ENCODE data around the gene ERICH6B. TPM values are rescaled to one million over a fixed set of nuclear protein-coding genes. Genes with fewer than 3 reads are reported as not detected.

Gene ERICH6B
- polyA plus RNA-seq, 3 donors, result not detected

DNA sequence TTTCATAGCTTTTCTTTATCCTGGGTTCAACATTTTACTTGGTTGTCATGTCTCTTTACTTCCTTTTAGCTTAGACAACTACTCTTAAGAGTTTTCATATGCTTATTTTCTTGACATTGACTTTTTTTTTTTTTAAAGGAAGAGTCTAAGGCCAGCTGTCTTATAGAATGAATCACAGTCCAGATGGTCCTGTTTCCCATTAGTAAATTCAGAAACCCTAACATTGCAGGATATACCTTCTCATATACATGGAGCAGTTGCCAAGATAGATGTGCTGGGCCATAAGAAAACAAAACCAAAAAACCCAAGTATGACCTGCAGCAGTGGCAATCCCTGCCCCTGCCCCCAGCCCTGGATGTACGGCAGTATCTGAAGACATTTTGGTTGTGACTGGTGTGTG is 78.0 kb downstream of the ERICH6B start:
- Histone ChIP-seq H3K9me3 (replicated peaks in 1 of 2; ENCODE audit: control insufficient read depth in 1 of 2, insufficient read depth in 1 of 2, low read length in 2 of 2) (no peaks in the 10 kb centered on the region), H4K20me1 (ENCODE audit: insufficient read depth, low read length) (no peaks in the 10 kb centered on the region), H3K4me1 (ENCODE audit: control insufficient read depth in 1 of 2, insufficient read depth in 2 of 2, low read length in 2 of 2) (no peaks in the 10 kb centered on the region), H3K27me3 (ENCODE audit: control insufficient read depth in 2 of 2, insufficient read depth in 2 of 2, low read length in 2 of 2) (no peaks in the 10 kb centered on the region), H3K36me3 (replicated peaks in 1 of 2; ENCODE audit: control insufficient read depth in 1 of 2, insufficient read depth in 2 of 2, low read length in 2 of 2) (peaks cover 38 to 53% of the 10 kb centered on the region in 2 donors), H3K4me3 (replicated peaks in 1 of 3; ENCODE audit: low read depth in 2 of 3, low read length in 3 of 3) (no peak overlapping the region), H3K27ac (ENCODE audit: low read depth in 1 of 2, low read length in 2 of 2) (no peak overlapping the region), H3K4me2 (replicated peaks; ENCODE audit: extremely low read depth, low read length, poor library complexity, severe bottlenecking) (no peak overlapping the region), H3K79me2 (ENCODE audit: insufficient read depth, low read length) (no peaks in the 10 kb centered on the region), H3K9ac (ENCODE audit: insufficient read depth, low read length, poor library complexity, severe bottlenecking) (no peak overlapping the region), H2AFZ (ENCODE audit: insufficient read depth, low read depth, low read length, poor library complexity, severe bottlenecking) (no peak overlapping the region)
- no peaks in the 10 kb centered on the region for H3K4me1 Mint-ChIP-seq
- TF ChIP-seq, protein P1, sequence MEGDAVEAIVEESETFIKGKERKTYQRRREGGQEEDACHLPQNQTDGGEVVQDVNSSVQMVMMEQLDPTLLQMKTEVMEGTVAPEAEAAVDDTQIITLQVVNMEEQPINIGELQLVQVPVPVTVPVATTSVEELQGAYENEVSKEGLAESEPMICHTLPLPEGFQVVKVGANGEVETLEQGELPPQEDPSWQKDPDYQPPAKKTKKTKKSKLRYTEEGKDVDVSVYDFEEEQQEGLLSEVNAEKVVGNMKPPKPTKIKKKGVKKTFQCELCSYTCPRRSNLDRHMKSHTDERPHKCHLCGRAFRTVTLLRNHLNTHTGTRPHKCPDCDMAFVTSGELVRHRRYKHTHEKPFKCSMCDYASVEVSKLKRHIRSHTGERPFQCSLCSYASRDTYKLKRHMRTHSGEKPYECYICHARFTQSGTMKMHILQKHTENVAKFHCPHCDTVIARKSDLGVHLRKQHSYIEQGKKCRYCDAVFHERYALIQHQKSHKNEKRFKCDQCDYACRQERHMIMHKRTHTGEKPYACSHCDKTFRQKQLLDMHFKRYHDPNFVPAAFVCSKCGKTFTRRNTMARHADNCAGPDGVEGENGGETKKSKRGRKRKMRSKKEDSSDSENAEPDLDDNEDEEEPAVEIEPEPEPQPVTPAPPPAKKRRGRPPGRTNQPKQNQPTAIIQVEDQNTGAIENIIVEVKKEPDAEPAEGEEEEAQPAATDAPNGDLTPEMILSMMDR (IDR thresholded peaks at IDR 0.05), result no peak
- intact Hi-C loops (cut with micrococcal nuclease), result no loop called here
- H3K27me3 Mint-ChIP-seq (ENCODE audit: low read depth in 3 of 3), result peaks cover 0 to 5% (median 0%) of the 10 kb centered on the region in 3 donors
- no peak for DNase-seq
- H3K9me3 Mint-ChIP-seq, result peaks cover 0 to 2% (median 0%) of the 10 kb centered on the region in 7 donors
- peaks cover 46 to 50% of the 10 kb centered on the region in 2 donors for H3K36me3 Mint-ChIP-seq
- no peak overlapping the region for H3K4me3 Mint-ChIP-seq
- no CpG with 5 or more reads among the region's 1 CpG for WGBS (ENCODE audit: insufficient coverage)
- peak overlapping the region in 1 of 7 donors; percentile 44 for H3K27ac Mint-ChIP-seq

DNA sequence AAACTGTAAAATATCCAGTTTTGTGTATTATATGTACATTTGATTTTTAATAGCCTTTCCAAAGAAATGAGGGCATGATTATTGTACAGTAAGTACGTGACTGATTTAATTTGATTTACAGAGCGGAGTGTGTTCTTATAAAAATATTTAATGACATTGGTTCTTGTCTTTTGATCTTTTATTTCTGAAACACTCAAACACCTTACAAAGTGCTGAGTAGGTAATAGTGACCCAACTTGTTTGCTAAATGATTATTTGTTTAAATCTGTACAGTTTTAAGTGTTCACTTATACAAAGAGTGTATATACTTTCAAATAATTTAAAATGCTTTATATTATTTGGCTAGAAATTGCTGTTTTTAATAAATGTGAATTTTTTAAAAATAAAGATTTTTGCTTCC is 79.3 kb downstream of the ERICH6B start:
- no peaks in the 10 kb centered on the region for H4K20me1 ChIP-seq (ENCODE audit: insufficient read depth, low read length)
- intact Hi-C loops (cut with micrococcal nuclease), result no loop called here
- no peak overlapping the region for H3K4me3 ChIP-seq (replicated peaks in 1 of 3; ENCODE audit: low read depth in 2 of 3, low read length in 3 of 3)
- peaks cover 50 to 63% of the 10 kb centered on the region in 2 donors for H3K36me3 ChIP-seq (replicated peaks in 1 of 2; ENCODE audit: control insufficient read depth in 1 of 2, insufficient read depth in 2 of 2, low read length in 2 of 2)
- Mint-ChIP-seq H3K36me3 (peaks cover 56 to 63% of the 10 kb centered on the region in 2 donors), H3K9me3 (peaks cover 0 to 2% (median 0%) of the 10 kb centered on the region in 7 donors), H3K4me1 (no peaks in the 10 kb centered on the region), H3K27me3 (ENCODE audit: low read depth in 3 of 3) (peaks cover 0 to 1% (median 0%) of the 10 kb centered on the region in 3 donors), H3K4me3 (no peak overlapping the region), H3K27ac (no peak overlapping the region)
- H2AFZ ChIP-seq (ENCODE audit: insufficient read depth, low read depth, low read length, poor library complexity, severe bottlenecking), result no peak overlapping the region
- H3K4me1 ChIP-seq (ENCODE audit: control insufficient read depth in 1 of 2, insufficient read depth in 2 of 2, low read length in 2 of 2), result no peaks in the 10 kb centered on the region
- TF ChIP-seq, protein P1 (IDR thresholded peaks at IDR 0.05), result no peak
- H3K79me2 ChIP-seq (ENCODE audit: insufficient read depth, low read length), result no peaks in the 10 kb centered on the region
- no peak overlapping the region for H3K4me2 ChIP-seq (replicated peaks; ENCODE audit: extremely low read depth, low read length, poor library complexity, severe bottlenecking)
- DNase-seq, result no peak
- H3K27me3 ChIP-seq (ENCODE audit: control insufficient read depth in 2 of 2, insufficient read depth in 2 of 2, low read length in 2 of 2), result no peaks in the 10 kb centered on the region
- no CpG with 5 or more reads among the region's 2 CpGs for WGBS (ENCODE audit: insufficient coverage)
- no peak overlapping the region for H3K9ac ChIP-seq (ENCODE audit: insufficient read depth, low read length, poor library complexity, severe bottlenecking)
- no peaks in the 10 kb centered on the region for H3K9me3 ChIP-seq (replicated peaks in 1 of 2; ENCODE audit: control insufficient read depth in 1 of 2, insufficient read depth in 1 of 2, low read length in 2 of 2)
- H3K27ac ChIP-seq (ENCODE audit: low read depth in 1 of 2, low read length in 2 of 2), result no peak overlapping the region
